HepG2 (cell line): ENCODE measurements around the gene SLC4A11. TPM values are rescaled to one million over a fixed set of nuclear protein-coding genes. Genes with fewer than 3 reads are reported as not detected.
A peak's percentile ranks its signal among the peaks of the same experiment; 100 is the strongest.

Source experiments
- ATAC-seq: fragments of 200-7000 bp; cut with Tn5 transposase; 3 replicates; pipeline ENCODE4 v1.9.1; 2020; ENCODE audit warnings: mild to moderate bottlenecking, moderate library complexity
- BruUV-seq: library from RNA; stranded (reverse); fragments of 400-500 nt; replicated peaks from 2 replicates; lab custom pipeline; 2021; lab: Mats Ljungman, UMichigan
- CTCF ChIA-PET: fragments of 300-600 bp; formaldehyde crosslinking; extraction: SDS; loops from one replicate; lab custom pipeline; 2021; ENCODE audit warnings: low total read pairs, inconsistent platforms, low intra/inter-chr PET ratio; lab: Yijun Ruan, JAX
- POLR2A ChIA-PET: fragments of 350-600 bp; sonication (Branson Sonifier 250); formaldehyde crosslinking; loops from one replicate; lab custom pipeline; 2020; ENCODE audit warnings: antibody characterized with exemption, inconsistent platforms; lab: Yijun Ruan, JAX
- DNase-seq: peaks from one replicate; pipeline ENCODE4 v3.0.0-alpha.2; 2015; ENCODE audit warnings: low spot score
- FAIRE-seq: peaks from 3 replicates; lab custom pipeline; 2011; peaks lifted over from hg19 to GRCh38; lab: Jason Lieb, UNC
- H2AFZ ChIP-seq: one replicate; pipeline ENCODE4 v1.6.1; 2011; ENCODE audit warnings: low read length, inconsistent platforms
- H3K27ac ChIP-seq: fragments of 300-600 bp; 3 replicates; pipeline ENCODE4 v1.8.0; 2011; ENCODE audit warnings: mixed run types, mild to moderate bottlenecking, mixed read lengths, low read length, inconsistent platforms; ENCODE audit not compliant: insufficient read depth; ENCODE audit errors: extremely low read length
- H3K27me3 ChIP-seq, 2 experiments: fragments of 200-600 bp in 1 of 2; 2 replicates in 1 of 2; 3 replicates in 1 of 2; pipeline versions ENCODE4 v1.6.0 to v1.8.0; 2011; ENCODE audit warnings: low read length in 2 of 2, mild to moderate bottlenecking in 2 of 2, moderate library complexity in 2 of 2, inconsistent platforms in 1 of 2; ENCODE audit not compliant: insufficient read depth in 2 of 2, control insufficient read depth in 1 of 2
- H3K36me3 ChIP-seq, 2 experiments: fragments of 200-600 bp in 1 of 2; replicated peaks in 1 of 2; 2 replicates in 1 of 2; 3 replicates in 1 of 2; pipeline versions ENCODE4 v1.5.1 to v1.8.0; 2011; ENCODE audit warnings: low read length in 2 of 2, inconsistent platforms in 1 of 2; ENCODE audit not compliant: insufficient read depth in 2 of 2, control insufficient read depth in 1 of 2
- H3K4me1 ChIP-seq: 2 replicates; pipeline ENCODE4 v1.5.1; 2012; ENCODE audit warnings: low read length, inconsistent platforms; ENCODE audit not compliant: insufficient read depth
- H3K4me2 ChIP-seq: 2 replicates; pipeline ENCODE4 v1.6.0; 2011; ENCODE audit warnings: low read depth, low read length, inconsistent platforms
- H3K4me3 ChIP-seq, 3 experiments: fragments of 200-600 bp in 1 of 3; sonication (generic), shearing (Covaris generic) in 1 of 3; replicated peaks in 1 of 3; 2 replicates each; pipeline ENCODE4 v1.5.1; 2011 to 2016; ENCODE audit warnings: low read length in 3 of 3, inconsistent platforms in 2 of 3, low read depth in 2 of 3, mild to moderate bottlenecking in 2 of 3, control low read depth in 1 of 3, mixed read lengths in 1 of 3; ENCODE audit not compliant: insufficient read depth in 1 of 3
- H3K79me2 ChIP-seq: one replicate; pipeline ENCODE4 v1.6.1; 2011; ENCODE audit warnings: low read length, inconsistent platforms; ENCODE audit not compliant: insufficient read depth
- H3K9ac ChIP-seq: 2 replicates; pipeline ENCODE4 v1.6.0; 2011; ENCODE audit warnings: mild to moderate bottlenecking, low read depth, low read length, inconsistent platforms; ENCODE audit not compliant: insufficient read depth
- H3K9me3 ChIP-seq: 2 replicates; pipeline ENCODE4 v1.5.1; 2012; ENCODE audit warnings: mild to moderate bottlenecking, low read length
- H4K20me1 ChIP-seq: 2 replicates; pipeline ENCODE4 v1.6.0; 2011; ENCODE audit warnings: inconsistent platforms, mild to moderate bottlenecking, low read length, moderate library complexity; ENCODE audit not compliant: insufficient read depth
- EZH2 ChIP-seq: conservative IDR thresholded peaks from 2 replicates; pipeline ENCODE4 v1.6.1; 2012; ENCODE audit warnings: mild to moderate bottlenecking, low read depth, low read length, moderate library complexity
- GATAD2A ChIP-seq: IDR thresholded peaks from 2 replicates; pipeline ENCODE4 v1.6.1; 2016
- GLI4 ChIP-seq: sonication (generic); formaldehyde crosslinking; IDR thresholded peaks from 2 replicates; pipeline ENCODE4 v1.5.1; 2020; ENCODE audit warnings: missing genetic modification reagents, mild to moderate bottlenecking, moderate library complexity, borderline replicate concordance
- GRHL1 ChIP-seq: sonication (generic); formaldehyde crosslinking; conservative IDR thresholded peaks from 2 replicates; pipeline ENCODE4 v1.8.0; 2022; ENCODE audit warnings: missing genetic modification reagents
- MNT ChIP-seq: fragments of 450-650 bp; IDR thresholded peaks from 2 replicates; pipeline ENCODE4 v1.6.1; 2016
- NR2F6 ChIP-seq, 2 experiments: IDR thresholded peaks; 2 replicates each; pipeline ENCODE4 v1.6.1; 2016; ENCODE audit warnings: antibody characterized with exemption in 1 of 2, mild to moderate bottlenecking in 1 of 2
- POLR2AphosphoS5 ChIP-seq: IDR thresholded peaks from 2 replicates; pipeline ENCODE4 v1.6.1; 2012; ENCODE audit warnings: low read depth, low read length
- TAF1 ChIP-seq: sonication (generic); formaldehyde crosslinking; IDR thresholded peaks from 2 replicates; pipeline ENCODE4 v1.4.0; 2020; ENCODE audit warnings: missing genetic modification reagents
- TMF1 ChIP-seq: sonication (generic); formaldehyde crosslinking; IDR thresholded peaks from 2 replicates; pipeline ENCODE4 v1.8.1; 2022; ENCODE audit warnings: low read depth, missing genetic modification reagents
- ZNF251 ChIP-seq: sonication (generic); formaldehyde crosslinking; IDR thresholded peaks from 2 replicates; pipeline ENCODE4 v1.9.0; 2021; ENCODE audit warnings: mild to moderate bottlenecking, missing genetic modification reagents
- WGBS: methylation state at CpG from one replicate; pipeline ENCODE4 v1.1.6; 2017; ENCODE audit warnings: low lambda C conversion rate; 5-methylcytosine and 5-hydroxymethylcytosine counted together
- in situ Hi-C: cut with HindIII; loops from 2 replicates; pipeline ENCODE4 v1.10.0; 2017; ENCODE audit warnings: low pct_unique_long_range_greater_than_20kb; ENCODE audit not compliant: extremely low pct_ligation_motif_present
- intact Hi-C: fragments of 100-400 bp; cut with micrococcal nuclease; formaldehyde crosslinking; loops from one replicate; pipeline ENCODE4 v1.10.0; 2022; ENCODE audit not compliant: unreplicated experiment
- polyA plus RNA-seq, 8 experiments: library from polyadenylated mRNA; depleted of rRNA in 3 of 8; stranded (reverse) in 7 of 8; unstranded in 1 of 8; fragments of >200 nt; fragmentation: Illumina TruSeq in 4 of 8; extraction: Trizol in 4 of 8; gene quantifications; 2 replicates each; pipeline versions ENCODE4 v1.2.1 to v1.2.3, GENCODE V29; 2011 to 2016; ENCODE audit warnings: low read depth in 4 of 8, missing spikeins in 1 of 8, mixed read lengths in 1 of 8; ENCODE audit not compliant: insufficient read depth in 1 of 8
- total RNA-seq, 5 experiments: library from RNA; depleted of rRNA; stranded (reverse); fragments of >200 nt; fragmentation: Illumina TruSeq; extraction: Trizol; gene quantifications; 2 replicates each; pipeline ENCODE4 v1.2.3, GENCODE V29; 2016; ENCODE audit warnings: low read depth in 1 of 5
- TF ChIP-seq, protein P1 (sequence below): sonication (generic); formaldehyde crosslinking; IDR thresholded peaks from 2 replicates; pipeline ENCODE4 v1.5.1; 2020; ENCODE audit warnings: mild to moderate bottlenecking, moderate library complexity, missing genetic modification reagents

Gene SLC4A11
- total and polyA plus RNA-seq, 2 of the 13 experiments (the other 11 are each of a cell fraction or from before 2014, with no cell fraction given), result 3.9 to 27.0 TPM

GRCh38 chr20:3193806-3194616, 45.0 kb downstream of the SLC4A11 start:
- no peaks in the 10 kb centered on the region for H3K27me3 ChIP-seq
- H3K79me2 ChIP-seq, result no peaks in the 10 kb centered on the region
- BruUV-seq, result no TSS peak
- H3K4me1 ChIP-seq, result no peaks in the 10 kb centered on the region
- H3K9me3 ChIP-seq, result no peaks in the 10 kb centered on the region
- WGBS, result 97% methylated on average over 14 of the region's 14 CpGs
- no peak overlapping the region for H3K4me2 ChIP-seq
- intact Hi-C loops (no loop called here), in situ Hi-C loops (no loop called here)
- no peak overlapping the region for H3K27ac ChIP-seq
- ATAC-seq (no peak), FAIRE-seq (no peak), DNase-seq (no peak)
- POLR2A ChIA-PET, result interaction anchor here (1.6 to 2.0 kb wide), 2 partner anchors 9 to 10 kb away, joined by 4 to 6 read pairs; no protein-coding TSS in a partner anchor
- no peak overlapping the region for H3K9ac ChIP-seq
- H3K4me3 ChIP-seq, result no peak overlapping the region
- H4K20me1 ChIP-seq, result no peaks in the 10 kb centered on the region
- H2AFZ ChIP-seq, result no peak overlapping the region
- TF ChIP-seq MNT, result peak; percentile 96
- no peak for TF ChIP-seq ZNF251
- TF ChIP-seq TMF1, result no peak
- TF ChIP-seq, all 625 proteins: peak for 1
- CTCF ChIA-PET, result no interaction called here
- H3K36me3 ChIP-seq, result peaks cover 59 to 87% of the 10 kb centered on the region in 2 experiments

DNA sequence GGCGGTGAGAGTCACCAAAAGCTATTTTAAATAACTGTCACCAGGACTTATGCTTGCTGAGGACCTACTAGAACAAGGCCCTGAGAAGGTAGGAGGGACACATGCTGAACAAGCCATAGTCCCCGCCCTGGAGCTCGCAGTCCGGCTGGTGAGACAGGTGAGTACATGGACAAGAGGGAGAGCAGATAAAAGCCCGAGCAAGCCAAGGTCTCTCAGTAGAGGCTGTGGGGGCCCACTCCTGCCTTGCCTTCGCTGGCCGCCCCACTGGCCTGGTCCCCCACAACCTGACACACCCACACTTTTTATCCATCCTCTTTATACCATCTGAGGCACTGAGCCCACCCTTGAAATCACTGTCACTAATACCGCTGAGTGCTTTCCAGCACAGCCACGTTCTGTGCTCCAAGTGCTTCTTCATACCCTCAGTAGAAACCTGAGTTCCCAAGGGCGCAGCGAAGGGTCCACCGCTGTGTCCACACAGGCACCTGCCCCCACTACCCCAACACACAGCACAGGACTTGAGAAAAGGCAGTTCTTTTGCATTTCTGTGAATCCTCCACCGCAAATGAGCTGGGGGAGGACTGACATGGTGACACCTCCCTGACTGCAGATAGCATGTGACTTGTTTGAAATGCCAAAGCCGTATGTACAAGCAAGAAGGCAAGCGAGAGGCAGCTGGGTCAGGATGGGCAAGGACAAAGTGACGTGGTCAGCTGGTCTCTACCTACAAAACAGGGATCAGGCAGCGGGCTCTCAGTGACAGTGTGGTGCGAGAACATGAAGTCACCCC, 46.6 kb downstream of the SLC4A11 start:
- no peak overlapping the region for H3K4me2 ChIP-seq
- no peak for FAIRE-seq
- BruUV-seq, result no TSS peak
- no peaks in the 10 kb centered on the region for H3K9me3 ChIP-seq
- no peak for ATAC-seq
- no peaks in the 10 kb centered on the region for H3K79me2 ChIP-seq
- no peak overlapping the region for H3K27ac ChIP-seq
- H3K36me3 ChIP-seq, result peaks cover 55 to 80% of the 10 kb centered on the region in 2 experiments
- ChIA-PET POLR2A (interaction anchor here (1.0 to 2.0 kb wide), 4 partner anchors 9 to 17 kb away, joined by 3 to 6 read pairs (median 4); no protein-coding TSS in a partner anchor), CTCF (no interaction called here)
- no peak overlapping the region for H2AFZ ChIP-seq
- H3K27me3 ChIP-seq, result no peaks in the 10 kb centered on the region
- no peak for DNase-seq
- intact Hi-C loops, result no loop called here
- no peak overlapping the region for H3K4me3 ChIP-seq
- H3K4me1 ChIP-seq, result no peaks in the 10 kb centered on the region
- in situ Hi-C loops, result no loop called here
- no peak overlapping the region for H3K9ac ChIP-seq
- 95% methylated on average over 18 of the region's 18 CpGs for WGBS
- no peaks in the 10 kb centered on the region for H4K20me1 ChIP-seq
- TF ChIP-seq, protein P1, sequence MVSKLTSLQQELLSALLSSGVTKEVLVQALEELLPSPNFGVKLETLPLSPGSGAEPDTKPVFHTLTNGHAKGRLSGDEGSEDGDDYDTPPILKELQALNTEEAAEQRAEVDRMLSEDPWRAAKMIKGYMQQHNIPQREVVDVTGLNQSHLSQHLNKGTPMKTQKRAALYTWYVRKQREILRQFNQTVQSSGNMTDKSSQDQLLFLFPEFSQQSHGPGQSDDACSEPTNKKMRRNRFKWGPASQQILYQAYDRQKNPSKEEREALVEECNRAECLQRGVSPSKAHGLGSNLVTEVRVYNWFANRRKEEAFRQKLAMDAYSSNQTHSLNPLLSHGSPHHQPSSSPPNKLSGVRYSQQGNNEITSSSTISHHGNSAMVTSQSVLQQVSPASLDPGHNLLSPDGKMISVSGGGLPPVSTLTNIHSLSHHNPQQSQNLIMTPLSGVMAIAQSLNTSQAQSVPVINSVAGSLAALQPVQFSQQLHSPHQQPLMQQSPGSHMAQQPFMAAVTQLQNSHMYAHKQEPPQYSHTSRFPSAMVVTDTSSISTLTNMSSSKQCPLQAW (CRISPR knock-in tag), result no peak
- TF ChIP-seq GATAD2A, result no peak
- no peak for TF ChIP-seq GRHL1 (CRISPR knock-in tag)
- no peak for TF ChIP-seq TAF1 (CRISPR knock-in tag)
- TF ChIP-seq NR2F6 (IDR thresholded peaks at IDR 0.05), result no peak
- TF ChIP-seq NR2F6 (CRISPR knock-in tag; IDR thresholded peaks at IDR 0.05), result no peak
- 0 out of 2 replicates have a peak, but pooled peaks have one; percentile 9 for TF ChIP-seq POLR2AphosphoS5
- no peak for TF ChIP-seq EZH2
- no peak for TF ChIP-seq GLI4 (CRISPR knock-in tag)
